ENCODE results near the gene PDCD11. TPM values are rescaled to one million over a fixed set of nuclear protein-coding genes. Genes with fewer than 3 reads are reported as not detected.

Gene PDCD11
- total RNA-seq, 1 donor from 2014 or later, result 11.2 TPM

DNA sequence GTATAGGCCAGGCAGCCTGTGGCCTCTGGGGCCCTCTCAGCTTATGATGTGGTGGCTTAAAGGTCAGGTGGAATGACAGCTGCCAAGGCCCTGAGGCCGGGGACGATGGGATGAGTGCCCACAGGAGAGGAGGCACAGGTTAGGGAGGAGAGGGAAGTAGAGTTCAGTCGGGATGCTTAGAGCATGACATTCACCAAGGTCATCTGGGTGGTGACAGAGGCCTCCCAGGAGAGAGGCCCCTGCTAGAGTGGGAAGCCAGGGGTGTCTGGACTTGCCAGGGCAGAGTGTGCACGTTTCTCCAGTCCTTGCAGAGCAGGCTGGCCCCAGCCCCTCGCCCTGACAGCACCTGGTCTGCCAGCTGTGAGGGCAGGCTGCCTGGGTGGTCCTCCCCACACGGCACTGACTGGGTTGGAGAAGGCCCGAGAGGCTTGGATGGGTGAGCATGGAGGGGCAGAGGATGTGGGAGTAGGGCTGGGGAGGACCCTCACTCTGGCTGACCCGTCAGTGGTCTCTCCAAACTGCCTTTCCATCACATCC, 60.8 kb downstream of the PDCD11 start:
- TF ChIP-seq, protein P1, sequence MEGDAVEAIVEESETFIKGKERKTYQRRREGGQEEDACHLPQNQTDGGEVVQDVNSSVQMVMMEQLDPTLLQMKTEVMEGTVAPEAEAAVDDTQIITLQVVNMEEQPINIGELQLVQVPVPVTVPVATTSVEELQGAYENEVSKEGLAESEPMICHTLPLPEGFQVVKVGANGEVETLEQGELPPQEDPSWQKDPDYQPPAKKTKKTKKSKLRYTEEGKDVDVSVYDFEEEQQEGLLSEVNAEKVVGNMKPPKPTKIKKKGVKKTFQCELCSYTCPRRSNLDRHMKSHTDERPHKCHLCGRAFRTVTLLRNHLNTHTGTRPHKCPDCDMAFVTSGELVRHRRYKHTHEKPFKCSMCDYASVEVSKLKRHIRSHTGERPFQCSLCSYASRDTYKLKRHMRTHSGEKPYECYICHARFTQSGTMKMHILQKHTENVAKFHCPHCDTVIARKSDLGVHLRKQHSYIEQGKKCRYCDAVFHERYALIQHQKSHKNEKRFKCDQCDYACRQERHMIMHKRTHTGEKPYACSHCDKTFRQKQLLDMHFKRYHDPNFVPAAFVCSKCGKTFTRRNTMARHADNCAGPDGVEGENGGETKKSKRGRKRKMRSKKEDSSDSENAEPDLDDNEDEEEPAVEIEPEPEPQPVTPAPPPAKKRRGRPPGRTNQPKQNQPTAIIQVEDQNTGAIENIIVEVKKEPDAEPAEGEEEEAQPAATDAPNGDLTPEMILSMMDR (IDR thresholded peaks at IDR 0.05; ENCODE audit: borderline replicate concordance), result no peak
- H3K4me1 ChIP-seq, result peaks cover 7% of the 10 kb centered on the region
- no peaks in the 10 kb centered on the region for H3K36me3 ChIP-seq
- no peak for DNase-seq
- H3K27me3 ChIP-seq (ENCODE audit: low read depth), result peaks cover 6% of the 10 kb centered on the region
- H3K9me3 ChIP-seq (replicated peaks), result no peaks in the 10 kb centered on the region
- intact Hi-C loops (cut with micrococcal nuclease), result no loop called here
- H3K27ac ChIP-seq (replicated peaks), result no peak overlapping the region
- H3K4me3 ChIP-seq, result no peak overlapping the region

DNA sequence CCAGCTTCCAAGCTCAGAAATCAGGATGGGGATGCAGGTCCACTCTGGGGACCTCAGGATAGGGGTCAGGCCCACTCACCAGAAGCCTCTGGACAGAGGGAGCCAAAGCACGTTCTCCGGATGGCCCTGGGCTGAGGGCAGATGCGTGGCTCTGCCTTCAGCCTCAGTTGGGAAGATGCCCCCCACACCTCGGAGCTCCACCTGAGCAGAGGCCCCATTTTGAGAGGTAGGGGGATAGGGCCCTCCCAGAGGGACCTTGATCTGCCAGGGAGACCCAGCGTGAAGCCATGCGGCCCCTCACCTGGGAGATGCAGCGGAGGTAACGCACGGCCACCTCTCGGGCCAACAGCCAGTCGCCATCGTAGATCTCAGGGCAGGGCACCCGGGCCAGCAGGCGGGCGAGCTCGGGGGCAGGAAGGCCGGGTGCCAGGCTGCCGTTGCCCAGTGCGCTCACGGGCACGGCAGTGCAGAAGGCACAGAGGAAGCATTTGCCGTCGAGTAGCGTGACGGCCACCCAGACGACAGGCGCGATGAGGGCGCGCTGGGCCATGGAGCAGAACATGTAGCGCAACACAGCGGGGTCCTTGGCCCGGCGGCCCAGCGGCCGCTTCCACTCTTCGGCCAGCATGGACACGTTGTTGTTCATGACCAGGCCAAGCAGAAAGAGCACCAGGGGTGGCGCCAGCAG, 61.6 kb downstream of the PDCD11 start:
- TF ChIP-seq, protein P1 (IDR thresholded peaks at IDR 0.05; ENCODE audit: borderline replicate concordance), result no peak
- Histone ChIP-seq H3K9me3 (replicated peaks) (no peaks in the 10 kb centered on the region), H3K4me3 (no peak overlapping the region), H3K27ac (replicated peaks) (no peak overlapping the region), H3K4me1 (no peaks in the 10 kb centered on the region), H3K27me3 (ENCODE audit: low read depth) (no peaks in the 10 kb centered on the region), H3K36me3 (no peaks in the 10 kb centered on the region)
- intact Hi-C loops (cut with micrococcal nuclease), result no loop called here
- DNase-seq, result no peak

DNA sequence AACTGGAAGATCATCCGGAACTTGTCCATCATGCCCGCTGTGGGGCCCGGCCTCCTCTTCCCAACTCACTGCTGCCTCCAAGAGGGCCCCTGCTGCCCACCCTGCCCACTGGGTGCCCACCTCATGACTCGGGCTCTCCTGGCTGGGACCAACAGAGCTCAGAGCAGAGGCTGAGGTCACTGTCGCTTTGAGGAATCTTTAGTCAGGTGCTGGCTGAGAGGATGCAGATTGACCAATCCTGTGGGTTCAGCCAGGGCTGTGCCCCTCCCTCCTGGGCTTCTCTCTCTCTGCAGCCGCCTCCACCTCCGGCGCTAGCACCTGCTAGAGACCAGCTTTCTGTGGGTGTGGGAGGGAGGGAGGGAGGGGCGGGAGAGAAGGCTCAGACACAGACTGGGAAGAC, 62.3 kb downstream of the PDCD11 start, which contains the start of gene CALHM1:
Gene CALHM1, minus strand, starts transcription at position 181 of the 400 bp plus-strand sequence. Its CDS starts 149 bp downstream, at position 32.
- H3K9me3 ChIP-seq (replicated peaks), result no peaks in the 10 kb centered on the region
- no peak within 1 kb of the TSS for H3K27ac ChIP-seq (replicated peaks)
- DNase-seq, result no peak
- H3K4me3 ChIP-seq, result no peak within 1 kb of the TSS
- H3K27me3 ChIP-seq (ENCODE audit: low read depth), result no peaks in the 10 kb centered on the region
- H3K4me1 ChIP-seq, result no peaks in the 10 kb centered on the region
- TF ChIP-seq, protein P1 (IDR thresholded peaks at IDR 0.05; ENCODE audit: borderline replicate concordance), result no peak
- intact Hi-C loops (cut with micrococcal nuclease), result no loop called here
- no peaks in the 10 kb centered on the region for H3K36me3 ChIP-seq

DNA sequence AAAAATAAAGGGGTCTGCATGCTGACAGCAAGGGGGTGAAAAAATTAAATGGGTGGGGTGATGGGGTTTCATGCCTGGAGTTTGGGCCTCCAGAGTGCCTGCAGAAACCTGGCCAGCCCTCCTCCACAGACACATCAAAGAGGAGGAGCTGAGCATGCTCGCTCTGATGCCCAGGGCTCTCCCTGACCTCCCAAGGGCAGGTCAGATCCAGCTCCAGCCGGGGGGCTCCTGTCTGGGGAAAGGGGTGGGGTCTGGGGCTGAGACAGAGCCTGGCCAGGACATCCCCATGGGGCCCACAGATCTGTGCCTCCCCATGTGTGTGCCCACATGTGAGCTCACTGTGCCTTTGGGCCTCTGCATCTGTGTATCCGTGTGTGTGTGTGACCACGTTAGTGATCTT, 63.2 kb downstream of the PDCD11 start:
- TF ChIP-seq, protein P1 (IDR thresholded peaks at IDR 0.05; ENCODE audit: borderline replicate concordance), result no peak
- no peaks in the 10 kb centered on the region for H3K4me1 ChIP-seq
- intact Hi-C loops (cut with micrococcal nuclease), result no loop called here
- H3K9me3 ChIP-seq (replicated peaks), result no peaks in the 10 kb centered on the region
- H3K27ac ChIP-seq (replicated peaks), result no peak overlapping the region
- H3K36me3 ChIP-seq, result no peaks in the 10 kb centered on the region
- H3K4me3 ChIP-seq, result no peak overlapping the region
- no peak for DNase-seq
- no peaks in the 10 kb centered on the region for H3K27me3 ChIP-seq (ENCODE audit: low read depth)

DNA sequence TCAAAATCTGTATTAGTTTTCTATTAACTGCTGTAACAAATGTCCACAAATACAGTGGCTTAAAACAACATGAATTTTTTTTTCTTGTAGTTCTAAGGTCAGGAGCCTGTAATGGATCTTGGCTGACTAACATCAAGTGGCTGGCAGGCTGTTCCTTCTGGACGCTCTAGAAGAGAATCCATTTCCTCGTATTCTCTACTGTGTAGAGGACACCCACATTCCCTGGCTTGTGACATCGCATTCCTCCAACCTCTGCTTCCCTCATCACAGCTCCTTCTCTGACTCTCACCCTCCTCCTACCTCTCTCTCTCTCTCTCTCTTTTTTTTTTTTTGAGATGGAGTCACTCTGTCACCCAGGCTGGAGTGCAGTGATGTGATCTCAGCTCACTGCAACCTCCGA, 67.1 kb downstream of the PDCD11 start:
- Histone ChIP-seq H3K4me3 (no peak overlapping the region), H3K9me3 (replicated peaks) (no peaks in the 10 kb centered on the region), H3K4me1 (no peaks in the 10 kb centered on the region), H3K27ac (replicated peaks) (no peak overlapping the region), H3K36me3 (no peaks in the 10 kb centered on the region), H3K27me3 (ENCODE audit: low read depth) (no peaks in the 10 kb centered on the region)
- intact Hi-C loops (cut with micrococcal nuclease), result no loop called here
- DNase-seq, result no peak
- TF ChIP-seq, protein P1 (IDR thresholded peaks at IDR 0.05; ENCODE audit: borderline replicate concordance), result no peak
